Dendritic cell treated with granulocyte-macrophage colony-stimulating factor and Interleukin-4, amounts not matched to agents 40 ng/mL and 50 ng/mL, for 4 days (primary cell): Measurements from ENCODE around the gene UCN.
"Not testable (repeated sequence)": the region's sequence is repeated elsewhere in the genome, so short reads cannot be mapped to it uniquely, and the experiment has no call there.

Experiments used
- H3K27ac Mint-ChIP-seq: one replicate; pipeline ENCODE4 v1.8.0; 2022; ENCODE audit warnings: mild to moderate bottlenecking, mixed read lengths
- H3K27me3 Mint-ChIP-seq: one replicate; pipeline ENCODE4 v1.8.0; 2022; ENCODE audit warnings: mild to moderate bottlenecking, mixed read lengths
- H3K36me3 Mint-ChIP-seq: one replicate; pipeline ENCODE4 v1.8.0; 2022; ENCODE audit warnings: low read depth, mixed read lengths
- H3K4me1 Mint-ChIP-seq: one replicate; pipeline ENCODE4 v1.8.0; 2022; ENCODE audit warnings: low read depth, mixed read lengths
- H3K4me3 Mint-ChIP-seq: one replicate; pipeline ENCODE4 v1.8.0; 2022; ENCODE audit warnings: mild to moderate bottlenecking, moderate library complexity, mixed read lengths
- H3K9me3 Mint-ChIP-seq: one replicate; pipeline ENCODE4 v1.8.0; 2022; ENCODE audit warnings: mixed read lengths
- intact Hi-C: fragments of 100-400 bp; cut with micrococcal nuclease; formaldehyde crosslinking; loops from one replicate; pipeline ENCODE4 v1.15.0; 2022

Gene UCN

GRCh38 chr2:27307287-27307544 lies 1.0 kb downstream of the UCN start:
- intact Hi-C loops = no loop called here
- no peaks in the 10 kb centered on the region for H3K9me3 Mint-ChIP-seq
- peak overlapping the region; percentile 35 for H3K4me3 Mint-ChIP-seq

GRCh38 chr2:27306573-27307286 lies 1.5 kb downstream of the UCN start:
- intact Hi-C loops = no loop called here
- Mint-ChIP-seq H3K36me3 (peaks cover 41% of the 10 kb centered on the region), H3K4me3 (peak overlapping the region; percentile 17), H3K9me3 (no peaks in the 10 kb centered on the region), H3K27me3 (peaks cover 46% of the 10 kb centered on the region), H3K27ac (peak overlapping the region; percentile 57), H3K4me1 (peaks cover 15% of the 10 kb centered on the region)

More at GRCh38 chr2:27307287-27307544, 1.0 kb downstream of the UCN start:
- Mint-ChIP-seq H3K27me3 (peaks cover 46% of the 10 kb centered on the region), H3K27ac (no peak overlapping the region), H3K4me1 (peaks cover 15% of the 10 kb centered on the region), H3K36me3 (peaks cover 46% of the 10 kb centered on the region)

GRCh38 chr2:27306136-27306535 lies 2.1 kb downstream of the UCN start:
- Mint-ChIP-seq H3K27me3 (peaks cover 46% of the 10 kb centered on the region), H3K4me1 (peaks cover 15% of the 10 kb centered on the region), H3K9me3 (no peaks in the 10 kb centered on the region), H3K4me3 (no peak overlapping the region), H3K36me3 (peaks cover 35% of the 10 kb centered on the region), H3K27ac (peak overlapping the region; percentile 57)
- intact Hi-C loops = no loop called here

- intact Hi-C loops = no loop called here
- H3K9me3 Mint-ChIP-seq = no peaks in the 10 kb centered on the region
- H3K27me3 Mint-ChIP-seq = peaks cover 46% of the 10 kb centered on the region
- H3K36me3 Mint-ChIP-seq = peaks cover 30% of the 10 kb centered on the region
- H3K27ac Mint-ChIP-seq = no peak overlapping the region
- H3K4me1 Mint-ChIP-seq = peaks cover 15% of the 10 kb centered on the region
- H3K4me3 Mint-ChIP-seq = no peak overlapping the region
Measured at GRCh38 chr2:27305516-27305915, 2.7 kb downstream of the UCN start.

- H3K4me1 Mint-ChIP-seq = peaks cover 15% of the 10 kb centered on the region
- H3K27me3 Mint-ChIP-seq = peaks cover 46% of the 10 kb centered on the region
- H3K36me3 Mint-ChIP-seq = peaks cover 21% of the 10 kb centered on the region
- no peaks in the 10 kb centered on the region for H3K9me3 Mint-ChIP-seq
- no peak overlapping the region for H3K27ac Mint-ChIP-seq
- intact Hi-C loops = no loop called here
- H3K4me3 Mint-ChIP-seq = no peak overlapping the region
Measured at GRCh38 chr2:27304488-27305240, 3.6 kb downstream of the UCN start.

GRCh38 chr2:27303093-27304025 lies 4.9 kb downstream of the UCN start:
- peaks cover 42% of the 10 kb centered on the region for H3K27me3 Mint-ChIP-seq
- peaks cover 15% of the 10 kb centered on the region for H3K4me1 Mint-ChIP-seq
- intact Hi-C loops = loop anchor here (2.0 kb wide), 1 partner anchor 207 kb away; no protein-coding TSS in a partner anchor
- H3K4me3 Mint-ChIP-seq = peak overlapping the region; percentile 66
- no peaks in the 10 kb centered on the region for H3K9me3 Mint-ChIP-seq
- no peak overlapping the region for H3K27ac Mint-ChIP-seq
- H3K36me3 Mint-ChIP-seq = peaks cover 8% of the 10 kb centered on the region

- H3K36me3 Mint-ChIP-seq, intact Hi-C loops, H3K9me3 Mint-ChIP-seq, H3K4me3 Mint-ChIP-seq, H3K27ac Mint-ChIP-seq: not testable (repeated sequence)
- Mint-ChIP-seq H3K4me1 (peaks cover 11% of the 10 kb centered on the region), H3K27me3 (peaks cover 17% of the 10 kb centered on the region)
Measured at GRCh38 chr2:27300606-27301005, 7.6 kb downstream of the UCN start.

- H3K27me3 Mint-ChIP-seq = peaks cover 4% of the 10 kb centered on the region
- peaks cover 11% of the 10 kb centered on the region for H3K4me1 Mint-ChIP-seq
- H3K27ac Mint-ChIP-seq = no peak overlapping the region
- no peaks in the 10 kb centered on the region for H3K9me3 Mint-ChIP-seq
- no peak overlapping the region for H3K4me3 Mint-ChIP-seq
- intact Hi-C loops = no loop called here
- no peaks in the 10 kb centered on the region for H3K36me3 Mint-ChIP-seq
Measured at GRCh38 chr2:27298391-27299080, 9.7 kb downstream of the UCN start.

GRCh38 chr2:27297195-27297594 lies 11.1 kb downstream of the UCN start:
- no peak overlapping the region for H3K4me3 Mint-ChIP-seq
- H3K36me3 Mint-ChIP-seq = no peaks in the 10 kb centered on the region
- intact Hi-C loops = no loop called here
- H3K27me3 Mint-ChIP-seq = peaks cover 4% of the 10 kb centered on the region
- H3K27ac Mint-ChIP-seq = no peak overlapping the region
- H3K4me1 Mint-ChIP-seq = peaks cover 11% of the 10 kb centered on the region
- H3K9me3 Mint-ChIP-seq = no peaks in the 10 kb centered on the region

- Mint-ChIP-seq H3K9me3 (no peaks in the 10 kb centered on the region), H3K4me1 (peaks cover 11% of the 10 kb centered on the region), H3K36me3 (no peaks in the 10 kb centered on the region), H3K4me3 (no peak overlapping the region), H3K27ac (no peak overlapping the region), H3K27me3 (peaks cover 7% of the 10 kb centered on the region)
- intact Hi-C loops = no loop called here
Measured at GRCh38 chr2:27296481-27296880, 11.8 kb downstream of the UCN start.

GRCh38 chr2:27294928-27295327 lies 13.3 kb downstream of the UCN start:
- Mint-ChIP-seq H3K27ac (no peak overlapping the region), H3K36me3 (no peaks in the 10 kb centered on the region), H3K9me3 (no peaks in the 10 kb centered on the region), H3K4me1 (peaks cover 11% of the 10 kb centered on the region), H3K27me3 (peaks cover 7% of the 10 kb centered on the region), H3K4me3 (no peak overlapping the region)
- intact Hi-C loops = no loop called here

GRCh38 chr2:27291865-27292264 lies 16.4 kb downstream of the UCN start:
- Mint-ChIP-seq H3K36me3 (no peaks in the 10 kb centered on the region), H3K9me3 (no peaks in the 10 kb centered on the region), H3K27ac (no peak overlapping the region), H3K27me3 (peaks cover 10% of the 10 kb centered on the region), H3K4me3 (no peak overlapping the region), H3K4me1 (peaks cover 7% of the 10 kb centered on the region)
- intact Hi-C loops = no loop called here

- peaks cover 12% of the 10 kb centered on the region for H3K27me3 Mint-ChIP-seq
- H3K9me3 Mint-ChIP-seq = no peaks in the 10 kb centered on the region
- H3K36me3 Mint-ChIP-seq = no peaks in the 10 kb centered on the region
- intact Hi-C loops = no loop called here
- no peak overlapping the region for H3K27ac Mint-ChIP-seq
- no peaks in the 10 kb centered on the region for H3K4me1 Mint-ChIP-seq
- no peak overlapping the region for H3K4me3 Mint-ChIP-seq
Measured at GRCh38 chr2:27290549-27290948, 17.7 kb downstream of the UCN start.
